Kidney (tissue), 14 donors: ENCODE results near the gene WWOX. TPM values are rescaled to one million over a fixed set of nuclear protein-coding genes. Genes with fewer than 3 reads are reported as not detected.

Experiments
- DNase-seq, 5 donors: peaks; one replicate each; pipeline ENCODE4 v3.0.0-alpha.2; 2013 to 2020
- FAIRE-seq: peaks from 2 replicates; lab custom pipeline; 2012; peaks lifted over from hg19 to GRCh38; lab: Jason Lieb, UNC
- H3K27ac ChIP-seq, 2 donors: one replicate each; pipeline ENCODE4 v1.7.0; 2013; ENCODE audit warnings: low read depth in 2 of 2, low read length in 2 of 2, inconsistent platforms in 1 of 2
- H3K27me3 ChIP-seq: one replicate; pipeline ENCODE4 v1.7.1; 2013; ENCODE audit warnings: low read length, inconsistent platforms; ENCODE audit not compliant: control insufficient read depth, insufficient read depth
- H3K36me3 ChIP-seq, 3 donors: one replicate each; pipeline versions ENCODE4 v1.7.0 to v1.7.1; 2013; ENCODE audit warnings: low read length in 3 of 3, control low read depth in 1 of 3, inconsistent platforms in 1 of 3; ENCODE audit not compliant: insufficient read depth in 3 of 3, control insufficient read depth in 2 of 3
- H3K4me1 ChIP-seq, 3 donors: one replicate each; pipeline versions ENCODE4 v1.7.0 to v1.7.1; 2013; ENCODE audit warnings: low read length in 3 of 3, inconsistent platforms in 1 of 3, low read depth in 1 of 3; ENCODE audit not compliant: control insufficient read depth in 2 of 3, insufficient read depth in 2 of 3
- H3K4me3 ChIP-seq, 3 donors: one replicate each; pipeline versions ENCODE4 v1.7.0 to v1.8.1; 2013; ENCODE audit warnings: low read length in 3 of 3, control low read depth in 1 of 3, inconsistent platforms in 1 of 3
- H3K9ac ChIP-seq, 3 donors: one replicate each; pipeline versions ENCODE4 v1.7.0 to v1.7.1; 2013; ENCODE audit warnings: low read length in 3 of 3, control low read depth in 1 of 3, inconsistent platforms in 1 of 3
- H3K9me3 ChIP-seq, 3 donors: one replicate each; pipeline versions ENCODE4 v1.7.0 to v1.7.1; 2013; ENCODE audit warnings: low read length in 3 of 3, control low read depth in 1 of 3, inconsistent platforms in 1 of 3; ENCODE audit not compliant: control insufficient read depth in 2 of 3, insufficient read depth in 1 of 3
- CTCF ChIP-seq: IDR thresholded peaks from 3 replicates; pipeline ENCODE4 v1.5.1; 2012; ENCODE audit warnings: mild to moderate bottlenecking, moderate library complexity, borderline replicate concordance; ENCODE audit not compliant: insufficient read depth; ENCODE audit errors: extremely low read depth
- intact Hi-C: fragments of 100-400 bp; cut with DNase I; formaldehyde crosslinking; loops from one replicate; pipeline ENCODE4 v1.11.1; 2022
- polyA plus RNA-seq: library from polyadenylated mRNA; stranded (reverse); fragments of 350-450 nt; fragmentation: Illumina TruSeq; extraction: RNeasy Lipid Tissue Mini Kit (QIAGEN cat#74804); gene quantifications from one replicate; pipeline ENCODE4 v1.2.3, GENCODE V29; 2014; ENCODE audit warnings: low read depth, low replicate concordance; ENCODE audit not compliant: insufficient read depth
- total RNA-seq: library from RNA; stranded (reverse); fragmentation: NEBNext Ultra II Directional; extraction: Animal tissue kit (Norgen Biotek cat#: 25700); gene quantifications from one replicate; pipeline ENCODE4 v1.2.1, GENCODE V29; 2021
- donor health status: control.
- donor health status: control.
- donor health status: control.
- donor health status: control.
- donor health status: control.
- donor health status: DM: yes; HTN: yes; CAD: no.
- donor health status: Normal renal cell carcinoma (clear cell type).

Gene WWOX
- total and polyA plus RNA-seq, 2 donors from 2014 or later: 22.5 to 30.3 TPM

GRCh38 chr16:78642621-78643285 is 543.3 kb downstream of the WWOX start:
- no peak overlapping the region for H3K4me3 ChIP-seq
- no peaks in the 10 kb centered on the region for H3K36me3 ChIP-seq
- DNase-seq (no peak), FAIRE-seq (no peak)
- intact Hi-C loops: no loop called here
- no peaks in the 10 kb centered on the region for H3K9me3 ChIP-seq
- peaks cover 2% of the 10 kb centered on the region for H3K27me3 ChIP-seq
- H3K27ac ChIP-seq: no peak overlapping the region
- no peak for TF ChIP-seq CTCF
- H3K4me1 ChIP-seq: peaks cover 0 to 2% (median 0%) of the 10 kb centered on the region in 3 donors
- H3K9ac ChIP-seq: no peak overlapping the region

DNA sequence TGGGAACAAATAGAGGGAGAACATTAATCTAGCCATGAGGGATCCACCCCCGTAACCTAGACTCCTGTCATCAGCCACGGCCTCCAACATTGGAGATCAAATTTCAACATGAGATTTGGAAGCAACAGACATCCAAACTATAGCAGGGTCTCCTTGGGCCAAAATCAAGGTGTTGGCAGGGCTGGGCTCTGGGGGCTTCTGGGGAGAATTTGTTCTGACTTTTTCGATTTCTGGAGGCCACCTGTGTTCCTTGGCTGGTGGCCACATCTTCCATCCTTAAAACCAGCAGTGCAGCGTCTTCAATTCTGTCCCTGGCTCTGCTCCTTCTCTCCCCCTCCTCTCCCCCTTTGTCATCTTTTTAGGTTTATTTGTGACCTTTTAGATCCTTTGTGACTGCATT is 546.2 kb downstream of the WWOX start:
- no peak overlapping the region for H3K4me3 ChIP-seq
- no peak for DNase-seq
- no peak for TF ChIP-seq CTCF
- H3K27me3 ChIP-seq: peaks cover 2% of the 10 kb centered on the region
- intact Hi-C loops: no loop called here
- no peak overlapping the region for H3K27ac ChIP-seq
- no peaks in the 10 kb centered on the region for H3K36me3 ChIP-seq
- FAIRE-seq: no peak
- no peak overlapping the region for H3K9ac ChIP-seq
- no peaks in the 10 kb centered on the region for H3K9me3 ChIP-seq
- peaks cover 0 to 2% (median 0%) of the 10 kb centered on the region in 3 donors for H3K4me1 ChIP-seq

DNA sequence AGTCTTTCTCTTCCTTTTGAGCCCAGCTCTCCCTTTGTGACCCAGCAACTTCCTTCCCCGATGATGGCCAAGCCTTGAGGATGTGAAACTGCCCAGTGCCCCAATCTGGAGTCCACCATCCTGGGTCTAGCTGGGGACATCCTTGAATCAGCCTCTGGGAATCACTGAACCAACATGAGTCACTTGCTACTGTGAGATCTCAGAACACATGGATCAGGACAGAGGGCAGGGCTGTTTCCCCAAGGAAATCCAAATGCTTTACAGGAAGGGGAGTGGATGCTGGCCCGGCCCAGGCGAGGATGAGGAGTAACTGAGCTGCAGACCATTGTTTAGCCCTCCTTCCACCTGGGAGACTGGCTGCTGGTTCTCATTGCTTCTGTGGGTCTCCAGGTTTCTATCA is 547.6 kb downstream of the WWOX start:
- Histone ChIP-seq H3K36me3 (no peaks in the 10 kb centered on the region), H3K9ac (no peak overlapping the region), H3K27me3 (peaks cover under 1% of the 10 kb centered on the region), H3K9me3 (no peaks in the 10 kb centered on the region), H3K27ac (no peak overlapping the region), H3K4me3 (no peak overlapping the region), H3K4me1 (peaks cover 0 to 2% (median 0%) of the 10 kb centered on the region in 3 donors)
- FAIRE-seq: no peak
- no peak for DNase-seq
- intact Hi-C loops: no loop called here
- no peak for TF ChIP-seq CTCF
